Bone marrow (tissue), 2 donors: ENCODE data around the gene SLC20A1.
"Not testable (repeated sequence)": the region's sequence is repeated elsewhere in the genome, so short reads cannot be mapped to it uniquely, and the experiment has no call there.

Experiments
- DNase-seq, 2 donors: peaks; one replicate each; lab custom pipeline; 2025; lab: John Stamatoyannopoulos, UW

SLC20A1 gene

GRCh38 chr2:112683550-112684414 lies 38.0 kb downstream of the SLC20A1 start:
- DNase-seq: no peak

GRCh38 chr2:112684415-112684775 lies 38.7 kb downstream of the SLC20A1 start:
- no peak for DNase-seq

GRCh38 chr2:112685271-112685884 lies 39.6 kb downstream of the SLC20A1 start:
- no peak for DNase-seq

GRCh38 chr2:112686348-112687217 lies 40.8 kb downstream of the SLC20A1 start:
- no peak for DNase-seq

- no peak for DNase-seq
Measured at GRCh38 chr2:112687522-112687921, 41.8 kb downstream of the SLC20A1 start.

GRCh38 chr2:112688086-112688880 lies 42.5 kb downstream of the SLC20A1 start:
- DNase-seq: no peak

GRCh38 chr2:112690853-112691401 lies 45.2 kb downstream of the SLC20A1 start:
- DNase-seq: peak; percentile 40 to 45

GRCh38 chr2:112691881-112692281 lies 46.1 kb downstream of the SLC20A1 start:
- DNase-seq: no peak

GRCh38 chr2:112692495-112692911 lies 46.8 kb downstream of the SLC20A1 start:
- peak; percentile 28 to 78 for DNase-seq

GRCh38 chr2:112692918-112693317 lies 47.2 kb downstream of the SLC20A1 start:
- DNase-seq: no peak

- DNase-seq: no peak
Measured at GRCh38 chr2:112693596-112693995, 47.9 kb downstream of the SLC20A1 start.

GRCh38 chr2:112694182-112694581 lies 48.4 kb downstream of the SLC20A1 start:
- no peak for DNase-seq

- DNase-seq: no peak
Measured at GRCh38 chr2:112698834-112699515, 53.2 kb downstream of the SLC20A1 start.

GRCh38 chr2:112699984-112700667 lies 54.4 kb downstream of the SLC20A1 start:
- DNase-seq: peak in 1 of 2 donors; percentile 73

GRCh38 chr2:112701052-112701451 lies 55.3 kb downstream of the SLC20A1 start:
- DNase-seq: peak in 1 of 2 donors; percentile 49

GRCh38 chr2:112703684-112704083 lies 57.9 kb downstream of the SLC20A1 start:
- no peak for DNase-seq

- DNase-seq: no peak
Measured at GRCh38 chr2:112705575-112705974, 59.8 kb downstream of the SLC20A1 start.

GRCh38 chr2:112706170-112706664 lies 60.5 kb downstream of the SLC20A1 start:
- DNase-seq: peak in 1 of 2 donors; percentile 81

- not testable (repeated sequence) for DNase-seq
Measured at GRCh38 chr2:112706947-112707346, 61.2 kb downstream of the SLC20A1 start.

GRCh38 chr2:112708968-112709367 lies 63.2 kb downstream of the SLC20A1 start:
- no peak for DNase-seq
